ENCODE data around the gene LGALS9.
"Not testable (repeated sequence)": the region's sequence is repeated elsewhere in the genome, so short reads cannot be mapped to it uniquely, and the experiment has no call there.

LGALS9 gene

DNA sequence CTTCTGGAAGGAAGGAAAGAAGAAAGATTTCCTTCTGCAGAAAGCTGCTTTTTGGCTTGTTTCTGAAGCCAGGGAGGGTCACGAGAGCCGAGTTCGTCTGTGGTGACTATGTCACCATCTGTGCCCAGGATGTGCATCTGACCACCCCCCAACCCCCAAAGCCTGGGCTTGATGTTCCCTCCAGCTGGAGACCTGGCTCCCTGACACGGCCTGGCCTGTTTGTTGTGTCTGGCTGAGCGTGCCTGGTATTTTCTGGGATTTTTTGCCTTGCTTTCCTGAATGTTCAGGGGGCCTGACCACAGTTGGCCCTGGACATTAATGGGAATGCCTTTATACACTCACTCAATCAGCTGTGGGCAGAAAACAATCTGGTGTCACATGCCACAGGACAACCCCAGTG, 38.9 kb downstream of the LGALS9 start:
- DNase-seq (ENCODE audit: extremely low spot score, insufficient read length, low read depth), result no peak
- FAIRE-seq, result no peak

DNA sequence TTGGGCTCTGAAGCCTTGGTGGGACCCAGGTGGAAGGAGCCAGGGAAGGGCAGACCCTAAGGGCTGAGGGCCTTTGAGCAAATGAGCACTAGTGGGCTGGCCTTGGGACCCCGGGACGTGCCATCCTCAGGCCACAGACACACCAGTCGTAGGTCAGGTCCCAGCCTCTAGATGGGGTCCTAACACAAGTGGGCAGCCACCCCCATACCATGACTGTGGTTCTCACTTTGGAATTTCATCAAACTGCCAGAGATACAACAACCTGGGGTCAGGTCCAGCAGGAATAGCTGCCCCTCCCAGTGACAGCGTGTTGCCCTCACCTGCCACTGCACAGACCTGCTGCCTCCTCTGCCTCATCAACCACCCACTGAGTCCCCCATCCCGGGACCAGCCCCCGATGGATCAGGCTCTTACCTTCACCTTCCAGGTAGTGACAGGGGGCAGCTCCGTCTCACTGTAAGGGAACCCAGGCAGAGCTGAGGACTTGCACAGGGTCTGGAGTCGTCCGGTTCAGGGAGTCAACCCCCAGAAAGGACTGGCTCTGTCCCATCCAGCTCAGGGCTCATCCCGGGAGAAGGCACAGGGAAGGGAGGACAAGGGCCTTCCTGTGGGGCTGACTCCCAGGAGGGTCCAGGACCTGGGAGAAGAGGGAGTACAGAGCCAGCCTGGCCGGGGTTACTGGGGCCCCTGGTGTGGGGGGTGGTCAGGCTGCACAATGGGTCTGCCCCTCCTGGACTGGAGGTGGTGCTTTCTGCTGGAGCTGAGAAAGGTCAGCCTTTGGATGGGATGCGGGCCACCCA, 40.0 kb downstream of the LGALS9 start:
- DNase-seq (ENCODE audit: extremely low spot score, insufficient read length, low read depth), result no peak
- FAIRE-seq, result no peak

DNA sequence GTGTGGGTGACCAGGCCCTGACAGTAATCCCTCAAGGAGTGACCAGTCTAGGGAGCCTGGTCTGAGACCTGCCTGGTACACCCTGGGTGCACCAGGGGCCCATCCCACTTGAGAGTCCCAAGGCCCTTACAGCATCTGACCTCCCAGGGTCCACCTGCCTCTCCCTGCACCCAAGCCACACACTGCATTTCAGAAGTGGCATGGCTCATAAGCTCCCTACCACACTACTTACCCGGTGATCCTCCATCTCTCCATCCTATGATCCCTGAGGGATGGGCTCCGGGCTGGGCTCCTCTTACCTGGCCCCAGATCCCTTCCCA, 40.6 kb downstream of the LGALS9 start:
- FAIRE-seq, result no peak
- no peak for DNase-seq (ENCODE audit: extremely low spot score, insufficient read length, low read depth)

DNA sequence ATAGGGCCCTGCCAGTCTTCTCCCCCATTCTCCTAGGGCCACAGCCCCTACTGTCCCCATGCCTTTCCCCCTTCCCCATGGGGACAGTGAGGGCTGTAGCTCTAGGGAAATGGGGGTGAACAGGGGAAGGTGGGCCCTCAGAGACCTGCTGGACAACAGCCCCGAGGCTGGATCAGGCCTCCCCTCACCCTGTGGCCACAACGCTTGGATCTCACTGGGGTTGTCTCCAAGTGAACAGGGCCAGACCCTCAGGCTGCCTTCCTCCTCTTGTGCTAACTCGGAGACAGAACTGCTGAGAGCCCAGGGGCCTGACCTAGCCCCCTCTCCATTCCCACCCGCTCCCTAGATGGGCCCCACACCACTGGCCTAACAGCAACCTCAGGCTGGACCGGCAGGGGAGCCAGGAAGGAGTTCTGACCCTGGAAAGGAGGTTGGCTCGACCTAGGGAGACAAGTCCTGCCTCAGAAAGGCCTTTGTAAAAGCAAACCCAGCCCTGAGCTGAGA, 41.0 kb downstream of the LGALS9 start:
- FAIRE-seq, result not testable (repeated sequence)

DNA sequence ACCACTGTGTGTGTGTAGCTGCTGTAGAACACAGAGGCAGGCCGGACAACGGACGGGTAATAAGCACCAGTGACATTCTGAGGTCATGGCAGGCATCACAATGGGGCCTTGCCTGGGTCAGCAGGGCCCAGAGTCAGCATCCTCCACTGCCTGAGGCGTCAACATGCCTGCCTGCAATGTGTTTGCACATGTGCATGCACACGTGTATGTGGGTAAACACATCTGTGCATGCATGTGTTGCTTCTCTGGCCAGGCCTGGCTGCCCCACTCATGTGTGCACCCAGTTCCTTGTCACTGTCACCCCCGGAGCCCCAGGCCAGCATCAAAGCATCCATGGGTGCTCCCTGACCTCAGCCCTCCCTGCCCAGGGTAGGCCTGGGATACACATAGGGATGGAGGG, 43.3 kb downstream of the LGALS9 start:
- DNase-seq (ENCODE audit: extremely low spot score, insufficient read length, low read depth), result no peak
- FAIRE-seq, result no peak

More for the DNA sequence above, 41.0 kb downstream of the LGALS9 start:
- not testable (repeated sequence) for DNase-seq (ENCODE audit: extremely low spot score, insufficient read length, low read depth)

DNA sequence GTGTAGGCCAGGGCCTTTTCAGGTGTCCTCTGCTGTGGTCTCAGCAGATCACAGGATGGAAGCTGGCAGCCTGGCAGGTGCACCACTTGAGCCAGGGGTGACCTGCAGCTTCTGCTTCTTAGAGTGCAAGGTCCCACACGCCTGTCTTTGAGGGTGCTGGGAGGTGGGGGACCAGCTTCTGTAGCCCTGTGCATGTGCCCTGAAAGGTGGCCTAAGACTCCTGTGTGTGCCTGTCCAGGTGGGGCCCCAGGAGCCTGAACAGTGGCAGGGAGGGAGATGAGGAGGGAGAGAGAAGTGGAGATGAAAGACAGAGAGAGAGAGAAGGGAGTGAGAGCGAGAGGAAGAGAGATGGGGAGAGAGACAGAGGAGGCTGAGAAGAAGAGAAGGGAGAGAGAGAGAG, 46.2 kb downstream of the LGALS9 start:
- no peak for FAIRE-seq
- DNase-seq (ENCODE audit: extremely low spot score, insufficient read length, low read depth), result no peak

DNA sequence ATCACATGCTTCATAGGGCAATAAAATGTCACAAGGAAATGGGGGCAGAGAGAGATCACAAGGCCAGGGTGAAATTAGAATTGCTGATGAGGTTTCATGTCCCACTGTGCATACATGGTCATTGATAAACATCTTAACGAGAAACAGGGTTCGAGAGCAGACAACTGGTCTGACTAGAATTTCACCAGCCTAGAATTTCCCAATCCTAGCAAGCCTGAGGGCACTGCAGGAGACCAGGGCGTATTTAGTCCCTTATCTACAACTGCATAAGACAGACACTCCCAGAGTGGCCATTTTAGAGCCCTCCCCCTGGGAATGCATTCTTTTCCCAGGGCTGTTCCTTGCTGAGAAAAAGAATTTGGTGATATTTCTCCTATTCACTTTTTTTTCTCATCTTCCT, 55.3 kb downstream of the LGALS9 start:
- not testable (repeated sequence) for FAIRE-seq; DNase-seq (ENCODE audit: extremely low spot score, insufficient read length, low read depth)

DNA sequence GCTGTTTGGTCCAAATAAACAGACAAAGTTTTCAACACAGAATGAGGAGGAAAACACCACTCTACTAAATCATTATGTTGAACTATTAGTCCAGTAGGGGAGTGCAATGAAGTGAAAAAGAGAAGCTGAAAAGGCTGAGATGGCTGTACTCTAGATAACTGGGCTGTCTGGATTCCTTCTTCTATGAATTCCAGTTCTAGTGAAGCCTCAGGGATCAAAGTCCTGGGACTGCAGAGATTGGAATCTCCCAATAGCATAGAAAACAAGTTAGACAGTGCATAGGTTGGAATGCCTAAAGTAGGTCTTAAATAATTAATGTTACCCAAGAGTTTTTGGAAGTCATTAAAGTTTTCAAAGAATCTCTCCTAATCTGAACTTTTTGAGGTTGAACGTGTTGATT, 59.9 kb downstream of the LGALS9 start:
- FAIRE-seq (no peak), DNase-seq (ENCODE audit: extremely low spot score, insufficient read length, low read depth) (no peak)

DNA sequence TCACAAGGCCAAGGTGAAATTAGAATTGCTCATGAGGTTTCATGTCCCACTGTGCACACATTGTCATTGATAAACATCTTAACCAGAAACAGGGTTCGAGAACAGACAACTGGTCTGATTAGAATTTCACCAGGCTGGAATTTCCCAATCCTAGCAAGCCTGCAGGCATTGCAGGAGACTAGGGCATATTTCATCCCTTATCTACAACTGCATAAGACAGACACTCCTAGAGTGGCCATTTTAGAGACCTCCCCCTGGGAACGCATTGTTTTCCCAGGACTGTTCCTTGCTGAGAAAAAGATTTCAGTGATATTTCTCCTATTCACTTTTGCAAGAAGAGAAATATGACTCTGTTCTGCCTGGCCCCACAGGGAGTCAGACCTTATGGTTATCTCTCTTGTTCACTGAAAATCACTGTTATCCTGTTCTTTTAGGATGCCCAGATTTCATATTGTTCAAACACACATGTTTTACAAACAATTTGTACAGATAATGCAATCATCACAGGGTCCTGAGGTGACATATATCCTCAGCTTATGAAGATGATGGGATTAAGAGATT, 64.3 kb downstream of the LGALS9 start:
- FAIRE-seq, result not testable (repeated sequence)

More for the DNA sequence above, 64.3 kb downstream of the LGALS9 start:
- DNase-seq (ENCODE audit: extremely low spot score, insufficient read length, low read depth), result not testable (repeated sequence)

Measured in GM18507 (cell line).